ENCODE data around the gene SUSD4.

SUSD4 gene

GRCh38 chr1:223207293-223208066 lies 156.5 kb downstream of the SUSD4 start:
- peak; percentile 77 for DNase-seq

DNA sequence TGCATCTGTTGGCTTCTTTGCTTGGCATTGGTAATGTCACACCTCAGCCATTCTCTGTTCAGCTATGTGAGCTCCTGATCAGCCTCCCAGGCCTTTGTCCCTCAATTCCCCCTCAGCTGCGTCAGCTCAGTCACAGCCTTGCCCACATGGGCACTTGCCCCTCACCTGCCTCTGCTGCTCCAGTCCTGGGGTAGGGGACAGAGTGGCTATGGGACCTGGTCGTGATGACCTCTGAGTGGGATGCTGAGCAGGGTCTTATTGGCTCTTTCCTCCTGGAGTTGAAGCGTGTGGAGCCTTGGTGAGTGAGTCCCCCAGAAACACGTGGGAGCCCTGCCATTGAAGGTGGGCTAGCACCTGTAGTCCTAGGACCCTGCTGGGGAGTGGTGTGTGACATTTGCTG lies 159.6 kb downstream of the SUSD4 start:
- no peak for DNase-seq

DNA sequence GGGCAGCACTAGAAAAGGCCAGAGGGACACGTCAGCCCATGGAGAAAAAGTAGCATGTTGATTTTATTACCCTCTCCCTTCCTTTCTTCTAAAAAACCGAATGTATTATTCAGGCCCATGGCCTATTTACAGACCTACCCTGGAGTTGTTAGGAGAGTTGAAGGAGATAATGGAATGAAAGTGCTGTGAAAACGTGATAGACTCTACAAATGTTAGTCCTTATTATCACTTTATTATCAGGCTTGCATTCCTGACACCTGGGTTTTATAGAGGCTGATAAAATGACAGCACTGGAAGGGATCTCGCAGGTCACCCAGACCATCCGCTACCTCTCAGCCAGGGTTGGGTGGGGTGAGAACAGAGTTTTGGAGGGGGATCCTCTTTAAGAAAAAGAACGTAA lies 160.3 kb downstream of the SUSD4 start:
- DNase-seq = no peak

GRCh38 chr1:223203034-223203408 lies 161.0 kb downstream of the SUSD4 start:
- no peak for DNase-seq

GRCh38 chr1:223202376-223203033 lies 161.5 kb downstream of the SUSD4 start:
- DNase-seq = no peak

- no peak for DNase-seq
Observed at GRCh38 chr1:223201967-223202366, 162.0 kb downstream of the SUSD4 start.

DNA sequence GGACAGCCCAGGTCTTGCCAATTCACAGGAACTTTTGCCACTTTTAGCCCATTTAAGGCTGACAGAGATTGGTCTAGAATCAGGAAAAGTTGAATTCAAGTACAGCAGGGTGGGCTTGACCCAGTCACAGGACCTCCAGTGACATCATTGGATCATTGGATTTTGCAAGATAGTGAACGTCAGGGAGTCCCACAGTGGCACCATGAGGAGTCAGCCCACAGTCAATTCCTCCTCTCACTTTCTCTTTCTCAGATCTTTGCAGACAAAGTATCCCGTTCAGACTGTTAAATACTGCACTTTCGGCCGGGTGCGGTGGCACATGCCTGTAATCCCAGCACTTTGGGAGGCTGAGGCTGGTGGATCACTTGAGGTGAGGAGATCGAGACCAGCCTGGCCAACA lies 163.1 kb downstream of the SUSD4 start:
- DNase-seq = no peak

DNA sequence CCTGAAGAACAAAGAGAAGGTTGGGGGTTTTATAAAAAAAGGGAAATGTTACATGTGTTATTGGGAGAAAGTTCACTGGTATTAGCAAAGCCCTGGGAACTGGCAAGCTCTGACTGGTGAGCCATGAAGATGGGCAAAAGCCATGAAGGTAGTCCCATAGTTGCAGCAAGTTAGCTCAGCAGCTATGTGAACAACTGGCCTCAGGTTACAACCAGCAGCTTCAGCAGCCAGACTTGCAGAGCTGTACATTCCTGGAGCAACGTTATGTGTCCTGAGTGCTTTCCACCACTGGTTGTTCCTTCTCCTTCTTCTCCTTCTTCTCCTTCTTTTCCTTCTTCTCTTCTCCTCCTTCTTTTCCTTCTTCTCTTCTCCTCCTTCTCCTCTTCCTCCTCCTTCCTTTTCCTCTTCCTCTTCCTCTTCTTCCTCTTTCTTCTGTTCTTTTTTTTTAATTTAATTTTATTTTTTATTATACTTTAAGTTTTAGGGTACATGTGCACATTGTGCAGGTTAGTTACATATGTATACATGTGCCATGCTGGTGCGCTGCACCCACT lies 164.8 kb downstream of the SUSD4 start:
- no peak for DNase-seq

DNA sequence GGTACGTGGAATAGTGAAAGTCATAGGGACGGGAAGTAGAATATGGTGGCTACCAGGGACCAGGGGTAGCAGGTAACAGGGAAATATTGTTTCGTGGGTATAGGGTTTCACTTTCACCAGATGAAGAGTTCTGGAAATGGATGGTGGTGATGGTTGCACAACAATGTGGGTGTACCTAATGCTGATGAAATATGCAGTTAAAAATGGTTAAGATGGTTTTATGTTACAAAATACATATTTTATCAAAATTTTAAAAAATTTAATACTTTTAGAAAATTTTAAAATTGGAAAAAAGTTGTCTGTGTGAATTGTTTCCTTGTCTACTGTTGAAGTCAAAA lies 165.4 kb downstream of the SUSD4 start:
- no peak for DNase-seq

- DNase-seq = no peak
Observed at GRCh38 chr1:223197923-223198627, 165.9 kb downstream of the SUSD4 start.

DNA sequence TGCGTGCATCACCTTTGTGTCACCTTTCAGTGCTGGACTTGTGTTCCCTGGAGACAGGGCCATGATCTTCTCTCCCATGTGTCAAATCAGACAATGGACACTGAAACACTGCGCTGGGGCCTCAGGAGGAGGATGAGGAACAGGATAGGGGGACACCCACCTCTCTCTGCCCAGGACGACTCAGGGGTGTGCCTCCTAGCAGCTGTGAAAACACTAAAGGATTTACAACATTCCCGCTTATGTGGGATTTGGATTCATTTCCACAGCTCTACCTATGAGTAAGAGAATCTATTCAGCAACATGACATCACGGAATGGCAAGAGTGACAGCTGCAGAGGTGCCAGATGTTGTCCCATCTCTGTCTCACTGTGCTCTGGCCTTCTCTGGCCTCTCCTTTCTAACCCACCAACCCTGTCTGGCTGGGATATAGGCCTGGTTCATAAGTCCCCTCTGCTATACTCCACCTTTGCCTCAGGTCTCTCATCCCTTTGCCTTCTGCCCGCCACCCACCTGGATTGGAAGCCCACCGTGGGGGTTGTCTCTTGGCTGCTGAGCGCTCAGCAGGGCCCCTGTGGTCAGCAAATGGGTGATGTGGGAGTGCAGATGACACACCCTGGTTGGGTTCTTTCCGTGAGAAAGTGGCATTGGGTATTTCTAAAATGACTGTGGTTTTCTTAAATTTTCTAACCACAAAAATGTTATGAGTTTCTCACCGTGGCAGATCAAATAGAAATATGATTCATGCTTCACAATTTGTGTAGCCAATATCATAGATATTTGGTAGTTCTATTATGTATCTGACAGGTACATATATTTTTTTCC lies 173.9 kb downstream of the SUSD4 start:
- DNase-seq = no peak

DNA sequence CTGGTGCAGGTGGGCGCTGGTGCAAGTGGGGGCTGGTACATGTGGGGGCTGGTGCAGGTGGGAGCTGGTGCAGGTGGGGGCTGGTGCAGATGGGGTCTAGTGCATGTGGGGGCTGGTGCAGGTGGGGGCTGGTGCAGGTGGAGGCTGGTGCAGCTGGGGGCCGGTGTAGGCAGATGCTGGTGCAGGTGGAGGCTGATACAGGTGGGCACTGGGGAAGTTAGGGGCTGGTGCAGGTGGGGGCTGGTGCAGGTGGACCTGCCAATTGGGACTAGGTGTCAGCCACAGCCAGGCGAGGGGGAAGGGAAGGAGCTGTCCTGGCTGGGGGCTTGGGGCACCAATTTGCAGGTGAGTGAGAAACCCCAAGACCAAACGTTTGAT lies 174.5 kb downstream of the SUSD4 start:
- DNase-seq = no peak

DNA sequence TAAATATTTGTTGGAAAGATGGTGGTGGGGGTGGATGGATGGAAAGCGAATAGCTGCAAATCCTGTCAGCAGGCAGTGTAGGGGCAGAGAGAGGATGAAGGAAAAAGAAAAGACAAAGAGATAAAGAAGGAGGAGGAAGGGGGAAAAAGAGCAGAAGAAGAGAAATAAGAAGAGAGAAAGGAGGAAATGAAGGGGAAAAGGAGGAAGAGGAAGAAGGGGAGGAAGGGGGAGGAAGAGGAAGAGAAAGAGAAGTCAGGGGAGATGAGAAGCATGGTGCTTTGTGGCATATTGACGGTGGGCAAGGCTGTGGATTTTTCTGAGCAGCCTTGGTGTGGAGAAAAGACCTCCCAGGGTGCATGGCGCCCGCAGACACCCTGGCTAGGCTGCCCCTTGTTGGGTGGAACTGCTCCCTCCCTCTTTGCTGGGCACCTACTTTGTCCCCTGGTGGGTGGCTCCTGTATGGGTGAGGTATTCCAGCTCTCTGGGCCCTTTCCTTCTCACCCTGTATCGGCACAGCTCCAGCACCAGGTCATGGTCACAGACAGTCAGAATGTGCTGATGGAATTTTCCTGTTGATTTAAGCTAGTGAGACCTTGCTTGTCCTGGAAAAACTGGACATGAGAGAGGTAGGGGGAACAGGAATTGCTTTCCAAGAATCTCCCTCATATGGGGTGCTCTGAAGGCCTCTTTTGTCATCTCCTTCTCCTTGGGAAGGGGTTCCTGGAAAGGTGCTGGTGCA lies 175.2 kb downstream of the SUSD4 start:
- DNase-seq = no peak

- no peak for DNase-seq
Observed at GRCh38 chr1:223186800-223187199, 177.2 kb downstream of the SUSD4 start.

DNA sequence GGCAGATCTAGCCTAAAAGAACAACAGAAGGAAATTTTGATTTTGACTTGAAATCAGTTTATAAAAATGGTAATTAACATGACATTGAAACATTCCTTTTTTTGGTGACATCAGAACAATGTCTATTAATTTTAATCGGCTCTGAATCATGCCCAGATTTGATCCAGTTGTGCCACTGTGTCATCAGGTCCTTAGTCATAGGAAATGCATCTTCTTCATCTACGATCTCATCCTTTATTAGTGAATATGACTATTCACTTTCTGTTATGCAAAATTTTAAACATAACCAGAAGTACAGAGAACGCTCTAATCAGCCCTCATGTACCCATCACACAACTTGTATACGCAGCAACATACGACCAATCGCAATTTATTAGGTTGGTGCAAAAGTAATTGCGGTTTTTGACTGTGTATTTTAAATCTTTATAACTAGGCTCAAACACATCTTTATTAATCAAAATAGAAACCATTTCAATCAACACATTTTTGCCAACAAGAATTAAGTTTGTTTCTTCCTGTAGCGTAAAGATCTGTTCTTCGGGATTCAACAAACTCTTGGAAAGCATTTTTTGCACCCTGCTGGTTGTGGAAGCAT lies 180.6 kb downstream of the SUSD4 start:
- DNase-seq = no peak

- DNase-seq = no peak
Observed at GRCh38 chr1:223180731-223181321, 183.2 kb downstream of the SUSD4 start.

- DNase-seq = no peak
Observed at GRCh38 chr1:223179786-223180185, 184.2 kb downstream of the SUSD4 start.

GRCh38 chr1:223179280-223179679 lies 184.7 kb downstream of the SUSD4 start:
- no peak for DNase-seq

GRCh38 chr1:223177681-223178080 lies 186.3 kb downstream of the SUSD4 start:
- DNase-seq = no peak

- no peak for DNase-seq
Observed at GRCh38 chr1:223176437-223176836, 187.5 kb downstream of the SUSD4 start.

DNA sequence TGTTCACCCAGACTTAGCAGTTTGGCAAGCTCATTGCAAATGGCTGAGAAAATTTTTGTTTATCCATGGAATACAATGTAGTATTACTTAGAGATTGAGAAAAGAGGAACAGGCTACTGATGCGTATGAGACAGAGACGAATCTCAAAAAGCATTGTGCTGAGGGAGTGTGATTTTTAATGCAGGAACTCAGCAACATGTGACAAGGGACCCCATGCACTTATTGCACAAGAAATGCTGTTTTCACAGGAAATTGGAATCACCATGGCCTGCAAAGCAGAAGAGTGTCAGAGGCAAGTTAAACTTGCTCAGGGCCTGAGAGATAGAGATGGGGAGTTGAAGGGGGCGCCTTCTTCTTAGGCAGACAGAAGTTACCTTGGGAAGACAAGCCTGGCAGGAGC lies 188.3 kb downstream of the SUSD4 start:
- no peak for DNase-seq

All from right hindlimb (tissue), 1 donor.